SK-N-SH treated with all-trans-retinoic acid at 6 μM for 48 hours (cell line): ENCODE measurements around the gene SDK2.

Experiments
- ZNF565 ChIP-seq: fragments of 450-650 bp; formaldehyde crosslinking; conservative IDR thresholded peaks from 2 replicates; pipeline ENCODE4 v1.5.0; 2020; ENCODE audit warnings: low read depth, mild to moderate bottlenecking, moderate library complexity
- ZNF70 ChIP-seq: fragments of 450-650 bp; formaldehyde crosslinking; IDR thresholded peaks from 2 replicates; pipeline ENCODE4 v1.5.0; 2020; ENCODE audit warnings: mild to moderate bottlenecking, moderate library complexity

GRCh38 chr17:73650140-73650539 is 5.9 kb upstream of the SDK2 start:
- TF ChIP-seq ZNF565 (CRISPR knock-in tag) = no peak
- TF ChIP-seq ZNF70 (CRISPR knock-in tag) = no peak
